Endothelial cell of umbilical vein (primary cell): ENCODE data around the gene CWC25.

ENCODE experiments used
- EZH2 ChIP-seq: IDR thresholded peaks from 2 replicates; pipeline ENCODE4 v1.6.1; 2012; ENCODE audit warnings: borderline replicate concordance, low read depth, mild to moderate bottlenecking, moderate library complexity, low read length, inconsistent platforms; ENCODE audit not compliant: severe bottlenecking
- GATA2 ChIP-seq: IDR thresholded peaks from 2 replicates; pipeline ENCODE4 v1.7.0; 2011; ENCODE audit warnings: low read depth, mild to moderate bottlenecking, moderate library complexity, mixed read lengths, low read length; ENCODE audit not compliant: insufficient read length, insufficient read depth
- POLR2A ChIP-seq: IDR thresholded peaks from 2 replicates; pipeline ENCODE4 v1.6.1; 2012; ENCODE audit warnings: low read depth, mild to moderate bottlenecking, control low read depth, low read length
- POLR2AphosphoS5 ChIP-seq: IDR thresholded peaks from 2 replicates; pipeline ENCODE4 v1.6.1; 2012; ENCODE audit warnings: low read depth, mild to moderate bottlenecking, control low read depth, low read length, moderate library complexity; ENCODE audit not compliant: insufficient read depth
- TF ChIP-seq, protein P1 (sequence below), 2 donors: IDR thresholded peaks; 1 replicate in 1 of 2; 2 replicates in 1 of 2; pipeline ENCODE4 v1.5.1; 2011; ENCODE audit warnings: low read length in 2 of 2, mild to moderate bottlenecking in 2 of 2, moderate library complexity in 2 of 2, control low read depth in 1 of 2, inconsistent platforms in 1 of 2, low read depth in 1 of 2; ENCODE audit not compliant: insufficient read depth in 1 of 2; ENCODE audit errors: extremely low read depth in 1 of 2

DNA sequence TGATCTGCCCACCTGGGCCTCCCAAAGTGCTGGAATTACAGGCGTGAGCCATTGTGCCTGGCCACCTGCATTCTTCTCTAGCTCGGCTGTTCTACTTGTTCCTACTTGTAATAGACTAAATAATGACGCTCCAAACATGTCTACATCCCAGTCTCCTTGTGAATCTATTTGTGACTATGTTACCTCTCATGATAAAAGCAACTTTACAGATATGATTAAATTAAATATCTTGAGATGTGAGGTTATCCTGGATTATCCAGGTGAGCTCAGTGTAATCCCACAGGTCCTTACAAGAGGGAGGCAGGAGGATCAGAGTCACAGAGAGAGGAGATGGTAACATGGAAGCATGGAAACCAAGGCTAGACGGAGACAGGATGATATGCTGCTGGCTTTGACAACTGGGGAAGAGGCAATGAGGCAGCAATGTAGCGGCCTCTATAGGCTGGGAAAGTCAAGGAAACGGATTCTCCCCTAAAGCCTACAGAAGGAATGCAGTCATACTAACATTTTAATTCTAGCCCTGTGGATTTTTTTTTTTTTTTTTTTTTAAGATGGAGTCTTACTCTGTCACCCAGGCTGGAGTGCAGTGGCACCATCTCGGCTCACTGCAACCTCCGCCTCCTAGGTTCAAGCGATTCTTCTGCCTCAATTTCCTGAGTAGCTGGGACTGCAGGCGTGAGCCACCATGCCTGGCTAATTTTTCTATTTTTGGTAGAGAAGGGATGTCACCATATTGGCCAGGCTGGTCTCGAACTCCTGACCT, 39.7 kb upstream of the CWC25 start:
- TF ChIP-seq POLR2AphosphoS5 = no peak
- TF ChIP-seq, protein P1, sequence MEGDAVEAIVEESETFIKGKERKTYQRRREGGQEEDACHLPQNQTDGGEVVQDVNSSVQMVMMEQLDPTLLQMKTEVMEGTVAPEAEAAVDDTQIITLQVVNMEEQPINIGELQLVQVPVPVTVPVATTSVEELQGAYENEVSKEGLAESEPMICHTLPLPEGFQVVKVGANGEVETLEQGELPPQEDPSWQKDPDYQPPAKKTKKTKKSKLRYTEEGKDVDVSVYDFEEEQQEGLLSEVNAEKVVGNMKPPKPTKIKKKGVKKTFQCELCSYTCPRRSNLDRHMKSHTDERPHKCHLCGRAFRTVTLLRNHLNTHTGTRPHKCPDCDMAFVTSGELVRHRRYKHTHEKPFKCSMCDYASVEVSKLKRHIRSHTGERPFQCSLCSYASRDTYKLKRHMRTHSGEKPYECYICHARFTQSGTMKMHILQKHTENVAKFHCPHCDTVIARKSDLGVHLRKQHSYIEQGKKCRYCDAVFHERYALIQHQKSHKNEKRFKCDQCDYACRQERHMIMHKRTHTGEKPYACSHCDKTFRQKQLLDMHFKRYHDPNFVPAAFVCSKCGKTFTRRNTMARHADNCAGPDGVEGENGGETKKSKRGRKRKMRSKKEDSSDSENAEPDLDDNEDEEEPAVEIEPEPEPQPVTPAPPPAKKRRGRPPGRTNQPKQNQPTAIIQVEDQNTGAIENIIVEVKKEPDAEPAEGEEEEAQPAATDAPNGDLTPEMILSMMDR (IDR thresholded peaks at IDR 0.05; ENCODE audit: extremely low read depth in 1 of 2, insufficient read depth in 1 of 2, low read depth in 1 of 2, low read length in 2 of 2) = peak; percentile 37 to 47
- TF ChIP-seq GATA2 = no peak
- no peak for TF ChIP-seq EZH2
- TF ChIP-seq POLR2A = no peak
